Endothelial cell of umbilical vein (primary cell): ENCODE results near the gene LAMB4. TPM values are rescaled to one million over a fixed set of nuclear protein-coding genes. Genes with fewer than 3 reads are reported as not detected.

Experiments
- BruUV-seq: library from RNA; stranded (reverse); fragments of 400-500 nt; replicated peaks from 2 replicates; lab custom pipeline; 2021; lab: Mats Ljungman, UMichigan
- CTCF ChIA-PET: fragments of 300-600, 350-600 bp; sonication (Branson Sonifier 250); formaldehyde crosslinking; loops from one replicate; lab custom pipeline; 2021; ENCODE audit warnings: antibody characterized with exemption, inconsistent platforms; lab: Charles Lee
- POLR2A ChIA-PET: fragments of 300-600, 350-600 bp; sonication (Branson Sonifier 250); formaldehyde crosslinking; loops from one replicate; lab custom pipeline; 2021; ENCODE audit warnings: antibody characterized with exemption, inconsistent platforms; lab: Charles Lee
- DNase-seq: peaks from one replicate; pipeline ENCODE4 v3.0.0-alpha.2; 2011; ENCODE audit warnings: low read depth, low spot score
- FAIRE-seq: peaks from 2 replicates; lab custom pipeline; 2011; peaks lifted over from hg19 to GRCh38; lab: Jason Lieb, UNC
- H2AFZ ChIP-seq: 2 replicates; pipeline ENCODE4 v1.6.0; 2012; ENCODE audit warnings: low read depth, low read length, control low read depth, inconsistent platforms
- H3K27ac ChIP-seq: 2 replicates; pipeline ENCODE4 v1.5.1; 2011; ENCODE audit warnings: low read depth, mild to moderate bottlenecking, control low read depth, low read length, moderate library complexity; ENCODE audit not compliant: insufficient read depth
- H3K27me3 ChIP-seq, 2 experiments: 2 replicates each; pipeline versions ENCODE4 v1.6.0 to v1.6.1; 2011; ENCODE audit warnings: low read length in 2 of 2, mixed read lengths in 1 of 2; ENCODE audit not compliant: control insufficient read depth in 2 of 2, insufficient read depth in 2 of 2
- H3K36me3 ChIP-seq, 2 experiments: 2 replicates in 1 of 2; 3 replicates in 1 of 2; pipeline ENCODE4 v1.5.1; 2011; ENCODE audit warnings: low read length in 2 of 2, mild to moderate bottlenecking in 1 of 2, moderate library complexity in 1 of 2; ENCODE audit not compliant: control insufficient read depth in 2 of 2, insufficient read depth in 2 of 2; ENCODE audit errors: extremely low read depth in 1 of 2
- H3K4me1 ChIP-seq: 3 replicates; pipeline ENCODE4 v1.5.1; 2011; ENCODE audit warnings: mild to moderate bottlenecking, low read length; ENCODE audit not compliant: control insufficient read depth, insufficient read depth; ENCODE audit errors: extremely low read depth
- H3K4me2 ChIP-seq: 2 replicates; pipeline ENCODE4 v1.6.1; 2011; ENCODE audit warnings: low read length, control low read depth, mixed read lengths; ENCODE audit not compliant: insufficient read depth
- H3K4me3 ChIP-seq, 3 experiments: fragments of 200-600 bp in 1 of 3; sonication (generic), shearing (Covaris generic) in 1 of 3; replicated peaks in 1 of 3; 2 replicates each; pipeline ENCODE4 v1.5.1; 2011 to 2016; ENCODE audit warnings: control low read depth in 3 of 3, low read length in 3 of 3, mild to moderate bottlenecking in 2 of 3, inconsistent platforms in 1 of 3, low read depth in 1 of 3, moderate library complexity in 1 of 3; ENCODE audit not compliant: insufficient read depth in 1 of 3
- H3K79me2 ChIP-seq: 2 replicates; pipeline ENCODE4 v1.6.0; 2012; ENCODE audit warnings: low read length, inconsistent platforms; ENCODE audit not compliant: control insufficient read depth, insufficient read depth
- H3K9ac ChIP-seq: replicated peaks from 2 replicates; pipeline ENCODE3; 2011; ENCODE audit warnings: low read length, control low read depth; ENCODE audit not compliant: insufficient read depth; ENCODE audit errors: extremely low read depth
- H3K9me1 ChIP-seq: replicated peaks from 3 replicates; pipeline ENCODE4 v1.6.0; 2011; ENCODE audit warnings: mild to moderate bottlenecking, low read length; ENCODE audit not compliant: control insufficient read depth, insufficient read depth; ENCODE audit errors: extremely low read depth
- H3K9me3 ChIP-seq: replicated peaks from 2 replicates; pipeline ENCODE4 v1.5.1; 2012; ENCODE audit warnings: low read length, inconsistent platforms; ENCODE audit not compliant: control insufficient read depth, insufficient read depth
- H4K20me1 ChIP-seq: replicated peaks from 2 replicates; pipeline ENCODE3; 2011; ENCODE audit warnings: mild to moderate bottlenecking, low read length; ENCODE audit not compliant: control insufficient read depth, insufficient read depth; ENCODE audit errors: extremely low read depth
- FOS ChIP-seq: IDR thresholded peaks from 2 replicates; pipeline ENCODE4 v1.6.1; 2011; ENCODE audit warnings: mild to moderate bottlenecking, low read length, moderate library complexity, borderline replicate concordance; ENCODE audit not compliant: insufficient read depth
- GATA2 ChIP-seq: IDR thresholded peaks from 2 replicates; pipeline ENCODE4 v1.7.0; 2011; ENCODE audit warnings: low read depth, mild to moderate bottlenecking, moderate library complexity, mixed read lengths, low read length; ENCODE audit not compliant: insufficient read length, insufficient read depth
- MYC ChIP-seq: IDR thresholded peaks from one replicate; pipeline ENCODE4 v1.6.1; 2011; ENCODE audit warnings: mild to moderate bottlenecking, low read depth, low read length
- POLR2A ChIP-seq: IDR thresholded peaks from 2 replicates; pipeline ENCODE4 v1.6.1; 2012; ENCODE audit warnings: low read depth, mild to moderate bottlenecking, control low read depth, low read length
- dilution Hi-C: fragments of 300-500 bp; cut with MboI; formaldehyde crosslinking; loops from one replicate; pipeline ENCODE4 v1.15.0; 2019; ENCODE audit warnings: low sequenced_read_pairs; ENCODE audit not compliant: extremely low pct_ligation_motif_present
- intact Hi-C: fragments of 100-400 bp; cut with micrococcal nuclease; formaldehyde crosslinking; loops from one replicate; pipeline ENCODE4 v1.10.0; 2022
- polyA plus RNA-seq, 4 experiments: library from polyadenylated mRNA; depleted of rRNA in 3 of 4; stranded (reverse) in 3 of 4; unstranded in 1 of 4; fragments of >200 nt; gene quantifications; 2 replicates each; pipeline versions ENCODE4 v1.2.1 to v1.2.3, GENCODE V29; 2011 to 2012; ENCODE audit warnings: missing spikeins in 1 of 4
- total RNA-seq: library from RNA; stranded (reverse); gene quantifications from 2 replicates; pipeline ENCODE4 v1.2.3, GENCODE V29; 2021
- TF ChIP-seq, protein P1 (sequence below): IDR thresholded peaks from 2 replicates; pipeline ENCODE4 v1.6.1; 2011; ENCODE audit not compliant: insufficient read depth, insufficient read length
- TF ChIP-seq, protein P2 (sequence below), 2 donors: IDR thresholded peaks; 1 replicate in 1 of 2; 2 replicates in 1 of 2; pipeline ENCODE4 v1.5.1; 2011; ENCODE audit warnings: low read length in 2 of 2, mild to moderate bottlenecking in 2 of 2, moderate library complexity in 2 of 2, control low read depth in 1 of 2, inconsistent platforms in 1 of 2, low read depth in 1 of 2; ENCODE audit not compliant: insufficient read depth in 1 of 2; ENCODE audit errors: extremely low read depth in 1 of 2

LAMB4 gene
- total and polyA plus RNA-seq, 2 donors (not counting 3 experiments of a cell fraction or from before 2014, with no cell fraction given) = 0.15 to 0.20 TPM

DNA sequence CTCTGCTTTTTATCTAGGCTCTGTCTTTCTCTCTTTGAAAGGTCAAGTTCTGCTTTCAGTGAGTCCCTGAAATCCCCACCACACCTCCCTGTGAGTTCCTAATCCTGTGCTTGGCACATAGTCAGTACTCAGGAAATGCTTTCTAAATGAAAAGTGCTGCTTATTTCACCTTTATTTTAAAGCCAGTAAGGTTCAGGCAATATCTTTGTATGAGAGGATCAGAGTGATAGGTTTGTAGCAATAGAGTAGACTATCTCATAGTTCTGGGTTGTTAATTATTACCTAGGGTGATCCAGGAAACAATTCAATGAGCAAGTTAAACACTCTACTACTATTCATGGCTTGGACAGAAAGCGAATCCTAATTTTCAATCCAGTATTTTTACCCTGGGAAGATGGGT is 119.8 kb downstream of the LAMB4 start:
- POLR2A ChIA-PET = no interaction called here
- dilution Hi-C loops = no loop called here

More for the DNA sequence above, 119.8 kb downstream of the LAMB4 start:
- CTCF ChIA-PET = interaction anchor here (1.0 kb wide), 1 partner anchor 9 kb away, joined by 3 read pairs; no protein-coding TSS in a partner anchor
- Histone ChIP-seq H3K9me1 (no peaks in the 10 kb centered on the region), H4K20me1 (no peaks in the 10 kb centered on the region), H3K4me3 (no peak overlapping the region), H3K27me3 (no peaks in the 10 kb centered on the region), H3K9ac (no peak overlapping the region), H3K36me3 (no peaks in the 10 kb centered on the region), H3K9me3 (no peaks in the 10 kb centered on the region), H3K27ac (no peak overlapping the region), H3K79me2 (no peaks in the 10 kb centered on the region), H2AFZ (no peak overlapping the region), H3K4me1 (peaks cover 22% of the 10 kb centered on the region), H3K4me2 (no peak overlapping the region)
- TF ChIP-seq GATA2 = no peak
- no peak for TF ChIP-seq MYC
- TF ChIP-seq, protein P1, sequence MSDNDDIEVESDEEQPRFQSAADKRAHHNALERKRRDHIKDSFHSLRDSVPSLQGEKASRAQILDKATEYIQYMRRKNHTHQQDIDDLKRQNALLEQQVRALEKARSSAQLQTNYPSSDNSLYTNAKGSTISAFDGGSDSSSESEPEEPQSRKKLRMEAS = no peak
- TF ChIP-seq, protein P2, sequence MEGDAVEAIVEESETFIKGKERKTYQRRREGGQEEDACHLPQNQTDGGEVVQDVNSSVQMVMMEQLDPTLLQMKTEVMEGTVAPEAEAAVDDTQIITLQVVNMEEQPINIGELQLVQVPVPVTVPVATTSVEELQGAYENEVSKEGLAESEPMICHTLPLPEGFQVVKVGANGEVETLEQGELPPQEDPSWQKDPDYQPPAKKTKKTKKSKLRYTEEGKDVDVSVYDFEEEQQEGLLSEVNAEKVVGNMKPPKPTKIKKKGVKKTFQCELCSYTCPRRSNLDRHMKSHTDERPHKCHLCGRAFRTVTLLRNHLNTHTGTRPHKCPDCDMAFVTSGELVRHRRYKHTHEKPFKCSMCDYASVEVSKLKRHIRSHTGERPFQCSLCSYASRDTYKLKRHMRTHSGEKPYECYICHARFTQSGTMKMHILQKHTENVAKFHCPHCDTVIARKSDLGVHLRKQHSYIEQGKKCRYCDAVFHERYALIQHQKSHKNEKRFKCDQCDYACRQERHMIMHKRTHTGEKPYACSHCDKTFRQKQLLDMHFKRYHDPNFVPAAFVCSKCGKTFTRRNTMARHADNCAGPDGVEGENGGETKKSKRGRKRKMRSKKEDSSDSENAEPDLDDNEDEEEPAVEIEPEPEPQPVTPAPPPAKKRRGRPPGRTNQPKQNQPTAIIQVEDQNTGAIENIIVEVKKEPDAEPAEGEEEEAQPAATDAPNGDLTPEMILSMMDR (IDR thresholded peaks at IDR 0.05; ENCODE audit: extremely low read depth in 1 of 2, insufficient read depth in 1 of 2, low read depth in 1 of 2, low read length in 2 of 2) = no peak
- TF ChIP-seq FOS = no peak
- TF ChIP-seq POLR2A = no peak
- FAIRE-seq (no peak), DNase-seq (no peak)
- BruUV-seq = no TSS peak
- intact Hi-C loops = loop anchor here (10.0 kb wide), 1 partner anchor 284 kb away; no protein-coding TSS in a partner anchor
